HepG2 (cell line): ENCODE measurements around the gene MPP3.

Experiments used
- ASH2L ChIP-seq: fragments of 300-600, 200-600 bp; sonication (generic); IDR thresholded peaks from 2 replicates; pipeline ENCODE4 v1.7.0; 2017; ENCODE audit warnings: low read depth, mild to moderate bottlenecking, moderate library complexity, mixed read lengths, low read length; ENCODE audit not compliant: insufficient read length
- CBFB ChIP-seq: sonication (generic); formaldehyde crosslinking; IDR thresholded peaks from 2 replicates; pipeline ENCODE4 v1.4.0; 2020; ENCODE audit warnings: missing genetic modification reagents
- CHD2 ChIP-seq: IDR thresholded peaks from 2 replicates; pipeline ENCODE4 v1.6.1; 2011; ENCODE audit warnings: low read depth, low read length, improper control_type of control experiment
- CTCF ChIP-seq: sonication (generic); formaldehyde crosslinking; IDR thresholded peaks from 2 replicates; pipeline ENCODE4 v1.5.0; 2020; ENCODE audit warnings: mild to moderate bottlenecking, missing genetic modification reagents, moderate library complexity
- FOXK2 ChIP-seq: fragments of 450-650 bp; IDR thresholded peaks from 2 replicates; pipeline ENCODE4 v1.6.1; 2016
- HNRNPUL1 ChIP-seq: fragments of 200-400 bp; formaldehyde crosslinking; IDR thresholded peaks from 2 replicates; pipeline ENCODE4 v1.6.1; 2017; ENCODE audit warnings: low read depth, mild to moderate bottlenecking, low read length, moderate library complexity
- JUND ChIP-seq: sonication (generic); formaldehyde crosslinking; IDR thresholded peaks from 2 replicates; pipeline ENCODE4 v1.8.0; 2022; ENCODE audit warnings: mild to moderate bottlenecking, missing genetic modification reagents
- MAZ ChIP-seq, 2 experiments: sonication (generic) in 1 of 2; formaldehyde crosslinking in 1 of 2; IDR thresholded peaks; 2 replicates each; pipeline versions ENCODE4 v1.5.0 to v1.6.1; 2012 to 2020; ENCODE audit warnings: low read depth in 2 of 2, mild to moderate bottlenecking in 2 of 2, borderline replicate concordance in 1 of 2, improper control_type of control experiment in 1 of 2, low read length in 1 of 2, missing genetic modification reagents in 1 of 2, moderate library complexity in 1 of 2
- NBN ChIP-seq: fragments of 450-650 bp; conservative IDR thresholded peaks from 2 replicates; pipeline ENCODE4 v1.6.1; 2017
- POLR2A ChIP-seq, 2 experiments: IDR thresholded peaks; 2 replicates each; pipeline ENCODE4 v1.6.1; 2011; ENCODE audit warnings: low read depth in 2 of 2, low read length in 2 of 2, mild to moderate bottlenecking in 1 of 2, moderate library complexity in 1 of 2; ENCODE audit not compliant: insufficient read depth in 1 of 2
- ZBTB33 ChIP-seq: sonication (generic); formaldehyde crosslinking; IDR thresholded peaks from 2 replicates; pipeline ENCODE4 v1.4.0; 2020; ENCODE audit warnings: missing genetic modification reagents
- ZNF335 ChIP-seq: sonication (generic); formaldehyde crosslinking; IDR thresholded peaks from 2 replicates; pipeline ENCODE4 v1.4.0; 2020; ENCODE audit warnings: missing genetic modification reagents
- TF ChIP-seq, protein P1 (sequence below): sonication (generic); formaldehyde crosslinking; IDR thresholded peaks from 2 replicates; pipeline ENCODE4 v1.4.0; 2020; ENCODE audit warnings: mild to moderate bottlenecking, missing genetic modification reagents
- TF ChIP-seq, protein P2 (sequence below): sonication (generic); formaldehyde crosslinking; IDR thresholded peaks from 2 replicates; pipeline ENCODE4 v1.4.0; 2020; ENCODE audit warnings: missing genetic modification reagents, mild to moderate bottlenecking, borderline replicate concordance

- TF ChIP-seq ZNF335 (CRISPR knock-in tag): no peak
- TF ChIP-seq NBN: no peak
- TF ChIP-seq ZBTB33 (CRISPR knock-in tag): no peak
- TF ChIP-seq JUND: no peak
- TF ChIP-seq FOXK2: no peak
- TF ChIP-seq ASH2L: no peak
- no peak for TF ChIP-seq POLR2A (IDR thresholded peaks at IDR 0.05; ENCODE audit: insufficient read depth in 1 of 2, low read depth in 2 of 2, low read length in 2 of 2)
- TF ChIP-seq CHD2: no peak
- TF ChIP-seq, protein P1, sequence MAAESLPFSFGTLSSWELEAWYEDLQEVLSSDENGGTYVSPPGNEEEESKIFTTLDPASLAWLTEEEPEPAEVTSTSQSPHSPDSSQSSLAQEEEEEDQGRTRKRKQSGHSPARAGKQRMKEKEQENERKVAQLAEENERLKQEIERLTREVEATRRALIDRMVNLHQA (CRISPR knock-in tag): no peak
- no peak for TF ChIP-seq CBFB
- TF ChIP-seq CTCF: no peak
- TF ChIP-seq MAZ (IDR thresholded peaks at IDR 0.05; ENCODE audit: borderline replicate concordance, low read depth, low read length): no peak
- TF ChIP-seq MAZ (CRISPR knock-in tag; IDR thresholded peaks at IDR 0.05; ENCODE audit: low read depth): no peak
- TF ChIP-seq, protein P2, sequence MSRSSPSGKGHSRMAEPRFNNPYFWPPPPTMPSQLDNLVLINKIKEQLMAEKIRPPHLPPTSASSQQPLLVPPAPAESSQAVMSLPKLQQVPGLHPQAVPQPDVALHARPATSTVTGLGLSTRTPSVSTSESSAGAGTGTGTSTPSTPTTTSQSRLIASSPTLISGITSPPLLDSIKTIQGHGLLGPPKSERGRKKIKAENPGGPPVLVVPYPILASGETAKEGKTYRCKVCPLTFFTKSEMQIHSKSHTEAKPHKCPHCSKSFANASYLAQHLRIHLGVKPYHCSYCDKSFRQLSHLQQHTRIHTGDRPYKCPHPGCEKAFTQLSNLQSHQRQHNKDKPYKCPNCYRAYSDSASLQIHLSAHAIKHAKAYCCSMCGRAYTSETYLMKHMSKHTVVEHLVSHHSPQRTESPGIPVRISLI (CRISPR knock-in tag): no peak
- TF ChIP-seq HNRNPUL1: no peak
Measured at GRCh38 chr17:43782913-43783680, 49.8 kb downstream of the MPP3 start.
